ENCODE results near the gene CNTN4.

Gene CNTN4

GRCh38 chr3:2861120-2861519, 762.5 kb downstream of the CNTN4 start:
- no peak for DNase-seq (ENCODE audit: low read depth)

GRCh38 chr3:2861920-2862319, 763.3 kb downstream of the CNTN4 start:
- no peak for DNase-seq (ENCODE audit: low read depth)

GRCh38 chr3:2862366-2862765, 763.7 kb downstream of the CNTN4 start:
- DNase-seq (ENCODE audit: low read depth), result no peak

GRCh38 chr3:2863127-2863526, 764.5 kb downstream of the CNTN4 start:
- DNase-seq (ENCODE audit: low read depth), result no peak

- no peak for DNase-seq (ENCODE audit: low read depth)
Observed at GRCh38 chr3:2869905-2870304, 771.2 kb downstream of the CNTN4 start.

- DNase-seq (ENCODE audit: low read depth), result no peak
Observed at GRCh38 chr3:2870724-2871333, 772.2 kb downstream of the CNTN4 start.

GRCh38 chr3:2872884-2873283, 774.2 kb downstream of the CNTN4 start:
- DNase-seq (ENCODE audit: low read depth), result no peak

- no peak for DNase-seq (ENCODE audit: low read depth)
Observed at GRCh38 chr3:2873986-2874385, 775.3 kb downstream of the CNTN4 start.

GRCh38 chr3:2875699-2876098, 777.0 kb downstream of the CNTN4 start:
- DNase-seq (ENCODE audit: low read depth), result no peak

GRCh38 chr3:2876362-2876761, 777.7 kb downstream of the CNTN4 start:
- no peak for DNase-seq (ENCODE audit: low read depth)

GRCh38 chr3:2879023-2879422, 780.4 kb downstream of the CNTN4 start:
- no peak for DNase-seq (ENCODE audit: low read depth)

- DNase-seq (ENCODE audit: low read depth), result no peak
Observed at GRCh38 chr3:2879587-2879986, 780.9 kb downstream of the CNTN4 start.

- no peak for DNase-seq (ENCODE audit: low read depth)
Observed at GRCh38 chr3:2880218-2880756, 781.6 kb downstream of the CNTN4 start.

- no peak for DNase-seq (ENCODE audit: low read depth)
Observed at GRCh38 chr3:2883283-2883682, 784.6 kb downstream of the CNTN4 start.

- DNase-seq (ENCODE audit: low read depth), result no peak
Observed at GRCh38 chr3:2888592-2888991, 789.9 kb downstream of the CNTN4 start.

GRCh38 chr3:2889736-2890135, 791.1 kb downstream of the CNTN4 start:
- no peak for DNase-seq (ENCODE audit: low read depth)

GRCh38 chr3:2896308-2896939, 797.8 kb downstream of the CNTN4 start:
- no peak for DNase-seq (ENCODE audit: low read depth)

- DNase-seq (ENCODE audit: low read depth), result no peak
Observed at GRCh38 chr3:2897821-2898220, 799.2 kb downstream of the CNTN4 start.

GRCh38 chr3:2898591-2899353, 800.1 kb downstream of the CNTN4 start:
- DNase-seq (ENCODE audit: low read depth), result no peak

- DNase-seq (ENCODE audit: low read depth), result no peak
Observed at GRCh38 chr3:2904054-2904453, 805.4 kb downstream of the CNTN4 start.

- DNase-seq (ENCODE audit: low read depth), result no peak
Observed at GRCh38 chr3:2908693-2909351, 810.2 kb downstream of the CNTN4 start.

GRCh38 chr3:2910997-2911396, 812.3 kb downstream of the CNTN4 start:
- DNase-seq (ENCODE audit: low read depth), result no peak

- no peak for DNase-seq (ENCODE audit: low read depth)
Observed at GRCh38 chr3:2915826-2916225, 817.2 kb downstream of the CNTN4 start.

Data from activated T-helper 1 cell treated with Interleukin-2 at 50 U/mL for 16 hours (primary cell).